Measurements from ENCODE around the gene FYN.

FYN gene

GRCh38 chr6:111845441-111845871, 27.8 kb downstream of the FYN start:
- DNase-seq (ENCODE audit: insufficient read length, low spot score) = no peak
- peak; percentile 47 for FAIRE-seq
- TF ChIP-seq SPI1 (IDR thresholded peaks at IDR 0.05; ENCODE audit: low read depth, low read length) = no peak
- no peak for TF ChIP-seq TAF1 (IDR thresholded peaks at IDR 0.05; ENCODE audit: low read depth, low read length)
- TF ChIP-seq PAX5 (IDR thresholded peaks at IDR 0.05; ENCODE audit: insufficient read depth, low read length, severe bottlenecking) = no peak
- TF ChIP-seq POLR2AphosphoS5 (IDR thresholded peaks at IDR 0.05; ENCODE audit: low read depth, low read length) = no peak
- TF ChIP-seq POLR2A (IDR thresholded peaks at IDR 0.05; ENCODE audit: low read depth, low read length) = no peak
- no peak for TF ChIP-seq POU2F2 (IDR thresholded peaks at IDR 0.05; ENCODE audit: low read depth, low read length)

GRCh38 chr6:111844921-111845320, 28.3 kb downstream of the FYN start:
- peak; percentile 54 for FAIRE-seq
- no peak for DNase-seq (ENCODE audit: insufficient read length, low spot score)

GRCh38 chr6:111844376-111844775, 28.9 kb downstream of the FYN start:
- TF ChIP-seq TAF1 (IDR thresholded peaks at IDR 0.05; ENCODE audit: low read depth, low read length) = no peak
- no peak for TF ChIP-seq SPI1 (IDR thresholded peaks at IDR 0.05; ENCODE audit: low read depth, low read length)
- TF ChIP-seq PAX5 (IDR thresholded peaks at IDR 0.05; ENCODE audit: insufficient read depth, low read length, severe bottlenecking) = no peak
- TF ChIP-seq POLR2AphosphoS5 (IDR thresholded peaks at IDR 0.05; ENCODE audit: low read depth, low read length) = no peak
- no peak for TF ChIP-seq POLR2A (IDR thresholded peaks at IDR 0.05; ENCODE audit: low read depth, low read length)
- no peak for TF ChIP-seq POU2F2 (IDR thresholded peaks at IDR 0.05; ENCODE audit: low read depth, low read length)
- DNase-seq (ENCODE audit: insufficient read length, low spot score) = no peak
- no peak for FAIRE-seq

More at GRCh38 chr6:111844921-111845320, 28.3 kb downstream of the FYN start:
- TF ChIP-seq PAX5 (IDR thresholded peaks at IDR 0.05; ENCODE audit: insufficient read depth, low read length, severe bottlenecking) = no peak
- TF ChIP-seq SPI1 (IDR thresholded peaks at IDR 0.05; ENCODE audit: low read depth, low read length) = peak; percentile 49

- FAIRE-seq (peak; percentile 52), DNase-seq (ENCODE audit: insufficient read length, low spot score) (no peak)
- TF ChIP-seq POLR2AphosphoS5 (IDR thresholded peaks at IDR 0.05; ENCODE audit: low read depth, low read length) = no peak
- no peak for TF ChIP-seq SPI1 (IDR thresholded peaks at IDR 0.05; ENCODE audit: low read depth, low read length)
- no peak for TF ChIP-seq PAX5 (IDR thresholded peaks at IDR 0.05; ENCODE audit: insufficient read depth, low read length, severe bottlenecking)
- TF ChIP-seq POU2F2 (IDR thresholded peaks at IDR 0.05; ENCODE audit: low read depth, low read length) = no peak
- no peak for TF ChIP-seq POLR2A (IDR thresholded peaks at IDR 0.05; ENCODE audit: low read depth, low read length)
- no peak for TF ChIP-seq TAF1 (IDR thresholded peaks at IDR 0.05; ENCODE audit: low read depth, low read length)
These were observed 29.7 kb downstream of the FYN start for GRCh38 chr6:111843347-111844147.

GRCh38 chr6:111842891-111843290, 30.4 kb downstream of the FYN start:
- TF ChIP-seq TAF1 (IDR thresholded peaks at IDR 0.05; ENCODE audit: low read depth, low read length) (no peak), PAX5 (IDR thresholded peaks at IDR 0.05; ENCODE audit: insufficient read depth, low read length, severe bottlenecking) (no peak), POLR2AphosphoS5 (IDR thresholded peaks at IDR 0.05; ENCODE audit: low read depth, low read length) (no peak), POLR2A (IDR thresholded peaks at IDR 0.05; ENCODE audit: low read depth, low read length) (no peak), POU2F2 (IDR thresholded peaks at IDR 0.05; ENCODE audit: low read depth, low read length) (no peak), SPI1 (IDR thresholded peaks at IDR 0.05; ENCODE audit: low read depth, low read length) (no peak)
- FAIRE-seq = no peak
- no peak for DNase-seq (ENCODE audit: insufficient read length, low spot score)

DNA sequence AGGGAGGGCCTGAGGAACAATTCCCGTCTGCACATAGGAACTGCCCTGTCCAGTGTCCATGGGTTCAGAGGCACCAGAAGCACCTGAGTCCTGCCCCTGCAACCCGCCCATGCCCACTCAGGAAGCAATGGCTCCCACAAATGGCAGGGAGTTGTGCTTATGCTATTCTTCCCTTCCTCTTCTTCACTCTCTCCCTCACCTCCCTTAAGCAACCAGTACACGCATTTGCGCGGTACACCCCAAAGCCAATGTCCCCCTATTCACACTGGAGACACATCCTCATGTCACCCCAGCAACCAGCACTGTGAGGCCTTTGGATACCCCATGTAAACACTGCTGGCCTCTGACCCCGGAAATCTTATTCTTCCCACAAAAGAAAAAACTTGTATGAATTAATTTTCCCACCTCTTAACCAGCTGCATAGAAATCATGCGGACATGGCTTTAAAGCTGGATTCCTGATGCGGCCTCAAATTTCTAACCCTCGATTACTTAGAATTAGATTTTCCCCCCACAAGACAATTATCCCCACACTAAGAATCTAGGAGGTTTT, 30.9 kb downstream of the FYN start:
- no peak for DNase-seq (ENCODE audit: insufficient read length, low spot score)
- TF ChIP-seq POLR2AphosphoS5 (IDR thresholded peaks at IDR 0.05; ENCODE audit: low read depth, low read length) = no peak
- no peak for TF ChIP-seq TAF1 (IDR thresholded peaks at IDR 0.05; ENCODE audit: low read depth, low read length)
- no peak for TF ChIP-seq POLR2A (IDR thresholded peaks at IDR 0.05; ENCODE audit: low read depth, low read length)
- TF ChIP-seq PAX5 (IDR thresholded peaks at IDR 0.05; ENCODE audit: insufficient read depth, low read length, severe bottlenecking) = no peak
- no peak for TF ChIP-seq SPI1 (IDR thresholded peaks at IDR 0.05; ENCODE audit: low read depth, low read length)
- TF ChIP-seq POU2F2 (IDR thresholded peaks at IDR 0.05; ENCODE audit: low read depth, low read length) = no peak
- FAIRE-seq = no peak

- peak; percentile 80 for FAIRE-seq
These were observed 31.4 kb downstream of the FYN start for GRCh38 chr6:111841822-111842221.

GRCh38 chr6:111840803-111841202, 32.4 kb downstream of the FYN start:
- no peak for FAIRE-seq
- TF ChIP-seq POLR2AphosphoS5 (IDR thresholded peaks at IDR 0.05; ENCODE audit: low read depth, low read length) = no peak
- TF ChIP-seq POU2F2 (IDR thresholded peaks at IDR 0.05; ENCODE audit: low read depth, low read length) = no peak
- no peak for TF ChIP-seq PAX5 (IDR thresholded peaks at IDR 0.05; ENCODE audit: insufficient read depth, low read length, severe bottlenecking)
- TF ChIP-seq TAF1 (IDR thresholded peaks at IDR 0.05; ENCODE audit: low read depth, low read length) = no peak
- TF ChIP-seq POLR2A (IDR thresholded peaks at IDR 0.05; ENCODE audit: low read depth, low read length) = no peak
- TF ChIP-seq SPI1 (IDR thresholded peaks at IDR 0.05; ENCODE audit: low read depth, low read length) = no peak

More at GRCh38 chr6:111841822-111842221, 31.4 kb downstream of the FYN start:
- no peak for TF ChIP-seq PAX5 (IDR thresholded peaks at IDR 0.05; ENCODE audit: insufficient read depth, low read length, severe bottlenecking)
- TF ChIP-seq POU2F2 (IDR thresholded peaks at IDR 0.05; ENCODE audit: low read depth, low read length) = peak; percentile 81
- TF ChIP-seq TAF1 (IDR thresholded peaks at IDR 0.05; ENCODE audit: low read depth, low read length) = 0 out of 2 replicates have a peak, but pooled peaks have one; percentile 28
- peak; percentile 82 for TF ChIP-seq SPI1 (IDR thresholded peaks at IDR 0.05; ENCODE audit: low read depth, low read length)
- DNase-seq (ENCODE audit: insufficient read length, low spot score) = no peak

GRCh38 chr6:111838749-111839484, 34.3 kb downstream of the FYN start:
- TF ChIP-seq POLR2AphosphoS5 (IDR thresholded peaks at IDR 0.05; ENCODE audit: low read depth, low read length) (no peak), POLR2A (IDR thresholded peaks at IDR 0.05; ENCODE audit: low read depth, low read length) (no peak), TAF1 (IDR thresholded peaks at IDR 0.05; ENCODE audit: low read depth, low read length) (no peak), POU2F2 (IDR thresholded peaks at IDR 0.05; ENCODE audit: low read depth, low read length) (no peak)
- FAIRE-seq (no peak), DNase-seq (ENCODE audit: insufficient read length, low spot score) (no peak)

More at GRCh38 chr6:111840803-111841202, 32.4 kb downstream of the FYN start:
- no peak for DNase-seq (ENCODE audit: insufficient read length, low spot score)

All from GM12891 (cell line).